Kidney glomerular epithelial cell (primary cell): Measurements from ENCODE around the gene KREMEN2.

ENCODE experiments used
- DNase-seq: peaks from one replicate; lab custom pipeline; 2025; lab: John Stamatoyannopoulos, UW

Gene KREMEN2

GRCh38 chr16:2964475-2965336 is 631 bp downstream of the KREMEN2 start:
- peak; percentile 8 for DNase-seq

GRCh38 chr16:2966043-2966807 is 2.1 kb downstream of the KREMEN2 start:
- no peak for DNase-seq

- no peak for DNase-seq
These were observed 2.7 kb downstream of the KREMEN2 start for GRCh38 chr16:2966808-2967191.

- no peak for DNase-seq
These were observed 3.1 kb downstream of the KREMEN2 start for GRCh38 chr16:2967211-2967631.

- no peak for DNase-seq
These were observed 3.7 kb downstream of the KREMEN2 start for GRCh38 chr16:2967721-2968161.

GRCh38 chr16:2968368-2968737 is 4.3 kb downstream of the KREMEN2 start:
- no peak for DNase-seq

- peak; percentile 85 for DNase-seq
These were observed 4.9 kb downstream of the KREMEN2 start, which contains the start of gene PAQR4 for GRCh38 chr16:2968738-2969544. TSS of gene PAQR4 (plus strand) at chr16:2969348. CDS start at chr16:2969675, 327 bp downstream.

- DNase-seq: no peak
These were observed 5.8 kb downstream of the KREMEN2 start for GRCh38 chr16:2969545-2970521.

- no peak for DNase-seq
These were observed 6.5 kb downstream of the KREMEN2 start for GRCh38 chr16:2970563-2970962.

- no peak for DNase-seq
These were observed 7.3 kb downstream of the KREMEN2 start for GRCh38 chr16:2971134-2971984.

- DNase-seq: no peak
These were observed 8.1 kb downstream of the KREMEN2 start for GRCh38 chr16:2971985-2972784.

GRCh38 chr16:2973093-2973492 is 9.0 kb downstream of the KREMEN2 start:
- DNase-seq: no peak

GRCh38 chr16:2973605-2974318 is 9.7 kb downstream of the KREMEN2 start:
- DNase-seq: no peak

- DNase-seq: no peak
These were observed 10.4 kb downstream of the KREMEN2 start for GRCh38 chr16:2974319-2975056.

GRCh38 chr16:2975161-2975795 is 11.2 kb downstream of the KREMEN2 start:
- no peak for DNase-seq

- DNase-seq: no peak
These were observed 12.1 kb downstream of the KREMEN2 start for GRCh38 chr16:2976201-2976600.

- no peak for DNase-seq
These were observed 12.6 kb downstream of the KREMEN2 start for GRCh38 chr16:2976673-2977072.
